HL-60 (cell line): ENCODE results near the gene AKIRIN1.

ENCODE experiments used
- DNase-seq, 2 experiments: peaks; one replicate each; pipeline ENCODE4 v3.0.0-alpha.2; 2010 to 2020; ENCODE audit warnings: low read depth in 1 of 2, low spot score in 1 of 2
- H3K27ac ChIP-seq: fragments of 250-450 bp; sonication (Bioruptor Pico); replicated peaks from 2 replicates; pipeline ENCODE4 v1.5.1; 2020; ENCODE audit warnings: mild to moderate bottlenecking, moderate library complexity
- H3K27me3 ChIP-seq: fragments of 250-450 bp; sonication (Bioruptor Pico); 2 replicates; pipeline ENCODE4 v1.5.1; 2021; ENCODE audit warnings: mild to moderate bottlenecking, moderate library complexity; ENCODE audit not compliant: insufficient read depth, poor library complexity, severe bottlenecking
- H3K4me3 ChIP-seq: replicated peaks from 2 replicates; pipeline ENCODE4 v1.5.1; 2011; ENCODE audit warnings: mild to moderate bottlenecking, control low read depth, low read length; ENCODE audit not compliant: insufficient read depth
- CTCF ChIP-seq: IDR thresholded peaks from one replicate; pipeline ENCODE4 v1.5.1; 2011; ENCODE audit warnings: low read length, control low read depth, inconsistent platforms; ENCODE audit not compliant: insufficient read depth
- GABPA ChIP-seq: IDR thresholded peaks from 2 replicates; pipeline ENCODE4 v1.6.1; 2012; ENCODE audit warnings: low read depth
- POLR2AphosphoS5 ChIP-seq: IDR thresholded peaks from 2 replicates; pipeline ENCODE4 v1.6.1; 2012; ENCODE audit warnings: low read depth
- SPI1 ChIP-seq: IDR thresholded peaks from 2 replicates; pipeline ENCODE4 v1.6.1; 2012; ENCODE audit warnings: low read depth, mild to moderate bottlenecking, borderline replicate concordance
- TF ChIP-seq, protein P1 (sequence below): IDR thresholded peaks from 2 replicates; pipeline ENCODE4 v1.6.1; 2012; ENCODE audit warnings: low read depth; ENCODE audit not compliant: insufficient replicate concordance

AKIRIN1 gene

DNA sequence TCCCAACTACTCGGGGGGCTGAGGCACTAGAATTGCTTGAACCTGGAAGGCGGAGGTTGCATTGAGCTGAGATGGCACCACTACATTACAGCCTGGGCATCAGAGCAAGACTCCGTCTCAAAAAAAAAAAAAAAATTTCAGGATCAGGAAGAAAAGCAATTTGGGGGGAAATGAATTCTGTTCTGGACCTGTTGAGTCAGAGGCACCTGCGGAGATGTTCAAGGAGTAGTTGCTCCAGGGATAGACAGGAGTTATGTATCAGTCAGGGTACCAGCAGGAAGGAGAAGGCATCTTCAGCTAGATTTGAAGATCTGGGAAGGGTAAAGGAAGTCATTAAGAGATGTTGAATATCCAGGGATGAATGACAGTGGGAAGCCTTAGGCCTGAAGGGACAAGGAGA lies 46.5 kb upstream of the AKIRIN1 start:
- DNase-seq: no peak
- H3K27me3 ChIP-seq: no peaks in the 10 kb centered on the region
- H3K27ac ChIP-seq: no peak overlapping the region
- H3K4me3 ChIP-seq: no peak overlapping the region
- TF ChIP-seq SPI1 (no peak), POLR2AphosphoS5 (no peak)
- TF ChIP-seq, protein P1, sequence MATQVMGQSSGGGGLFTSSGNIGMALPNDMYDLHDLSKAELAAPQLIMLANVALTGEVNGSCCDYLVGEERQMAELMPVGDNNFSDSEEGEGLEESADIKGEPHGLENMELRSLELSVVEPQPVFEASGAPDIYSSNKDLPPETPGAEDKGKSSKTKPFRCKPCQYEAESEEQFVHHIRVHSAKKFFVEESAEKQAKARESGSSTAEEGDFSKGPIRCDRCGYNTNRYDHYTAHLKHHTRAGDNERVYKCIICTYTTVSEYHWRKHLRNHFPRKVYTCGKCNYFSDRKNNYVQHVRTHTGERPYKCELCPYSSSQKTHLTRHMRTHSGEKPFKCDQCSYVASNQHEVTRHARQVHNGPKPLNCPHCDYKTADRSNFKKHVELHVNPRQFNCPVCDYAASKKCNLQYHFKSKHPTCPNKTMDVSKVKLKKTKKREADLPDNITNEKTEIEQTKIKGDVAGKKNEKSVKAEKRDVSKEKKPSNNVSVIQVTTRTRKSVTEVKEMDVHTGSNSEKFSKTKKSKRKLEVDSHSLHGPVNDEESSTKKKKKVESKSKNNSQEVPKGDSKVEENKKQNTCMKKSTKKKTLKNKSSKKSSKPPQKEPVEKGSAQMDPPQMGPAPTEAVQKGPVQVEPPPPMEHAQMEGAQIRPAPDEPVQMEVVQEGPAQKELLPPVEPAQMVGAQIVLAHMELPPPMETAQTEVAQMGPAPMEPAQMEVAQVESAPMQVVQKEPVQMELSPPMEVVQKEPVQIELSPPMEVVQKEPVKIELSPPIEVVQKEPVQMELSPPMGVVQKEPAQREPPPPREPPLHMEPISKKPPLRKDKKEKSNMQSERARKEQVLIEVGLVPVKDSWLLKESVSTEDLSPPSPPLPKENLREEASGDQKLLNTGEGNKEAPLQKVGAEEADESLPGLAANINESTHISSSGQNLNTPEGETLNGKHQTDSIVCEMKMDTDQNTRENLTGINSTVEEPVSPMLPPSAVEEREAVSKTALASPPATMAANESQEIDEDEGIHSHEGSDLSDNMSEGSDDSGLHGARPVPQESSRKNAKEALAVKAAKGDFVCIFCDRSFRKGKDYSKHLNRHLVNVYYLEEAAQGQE: no peak

- no peak for DNase-seq
- Histone ChIP-seq H3K27me3 (no peaks in the 10 kb centered on the region), H3K4me3 (no peak overlapping the region), H3K27ac (no peak overlapping the region)
- no peak for TF ChIP-seq POLR2AphosphoS5
- no peak for TF ChIP-seq SPI1
- TF ChIP-seq CTCF: no peak
- TF ChIP-seq GABPA: no peak
- TF ChIP-seq, protein P1: no peak
Observed at GRCh38 chr1:38950553-38950952, 40.5 kb upstream of the AKIRIN1 start.

DNA sequence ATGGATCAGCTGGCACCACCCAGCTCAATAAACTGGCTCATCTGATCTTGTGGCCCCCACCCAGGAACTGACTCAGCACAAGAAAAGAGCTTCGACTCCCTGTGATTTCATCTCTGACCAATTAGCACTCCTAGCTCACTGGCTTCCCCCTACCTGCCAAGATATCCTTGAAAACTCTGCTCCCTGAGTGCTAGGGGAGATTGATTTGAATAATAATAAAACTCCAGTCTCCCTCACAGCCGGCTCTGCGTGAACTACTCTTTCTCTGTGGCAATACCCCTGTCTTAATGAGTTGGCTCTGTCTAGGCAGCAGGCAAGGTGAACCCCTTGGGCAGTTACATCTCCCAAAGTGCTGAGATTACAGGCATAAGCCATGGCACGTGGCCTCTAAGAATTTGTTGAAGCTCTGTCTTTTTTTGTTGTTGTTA lies 37.6 kb upstream of the AKIRIN1 start:
- H3K27me3 ChIP-seq: no peaks in the 10 kb centered on the region
- H3K27ac ChIP-seq: no peak overlapping the region
- TF ChIP-seq CTCF (no peak), SPI1 (no peak), GABPA (no peak), POLR2AphosphoS5 (no peak)
- TF ChIP-seq, protein P1: no peak
- H3K4me3 ChIP-seq: no peak overlapping the region
- DNase-seq: no peak
